Stimulated activated CD4-positive, alpha-beta T cell treated with anti-CD3 and anti-CD28 coated beads, Interleukin-1b, Interleukin-23, amount 100 ng/mL, for 4 hours (primary cell): Measurements from ENCODE around the gene ANAPC10.
"Not testable (repeated sequence)": the region's sequence is repeated elsewhere in the genome, so short reads cannot be mapped to it uniquely, and the experiment has no call there.

ENCODE experiments used
- DNase-seq, 2 donors: peaks; one replicate each; pipeline ENCODE4 v3.0.0-alpha.2; 2020; ENCODE audit warnings: low read depth in 2 of 2

Gene ANAPC10

DNA sequence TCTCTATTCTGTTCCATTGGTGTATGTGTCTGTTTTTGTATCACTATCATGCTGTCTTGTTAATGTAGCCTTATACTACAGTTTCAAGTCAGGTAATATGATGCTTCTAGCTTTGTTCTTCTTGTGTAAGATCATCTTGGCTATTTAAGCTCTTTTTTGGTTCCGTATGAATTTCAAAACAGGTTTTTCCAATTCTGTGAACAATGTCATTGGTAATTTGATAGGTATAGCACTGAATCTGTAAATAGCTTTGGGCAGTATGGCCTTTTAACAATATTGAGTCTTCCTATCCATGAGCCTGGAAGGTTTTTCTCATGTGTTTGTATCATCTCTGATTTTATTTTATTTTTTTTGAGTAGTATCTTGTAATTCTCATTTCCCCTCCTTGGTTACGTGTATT, 94.3 kb downstream of the ANAPC10 start:
- DNase-seq, result no peak

DNA sequence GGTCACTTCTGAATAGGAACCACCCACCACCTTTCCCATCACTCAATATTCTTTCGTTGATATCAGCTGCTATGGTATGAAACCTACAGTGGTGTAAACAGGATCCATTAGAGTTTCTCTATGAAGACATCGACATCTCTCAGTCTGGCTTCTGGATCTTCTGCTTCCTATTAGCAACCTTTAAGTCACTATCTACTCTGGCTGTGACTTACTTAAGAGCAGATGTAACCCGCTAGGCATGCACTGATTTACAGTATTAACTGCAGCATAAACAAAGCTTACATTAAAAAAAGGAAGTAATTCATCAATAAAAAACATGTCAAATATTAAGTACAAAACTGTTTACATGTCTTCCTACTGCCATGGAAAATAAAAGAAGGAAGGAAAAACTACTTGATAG, 96.4 kb downstream of the ANAPC10 start:
- DNase-seq, result no peak

DNA sequence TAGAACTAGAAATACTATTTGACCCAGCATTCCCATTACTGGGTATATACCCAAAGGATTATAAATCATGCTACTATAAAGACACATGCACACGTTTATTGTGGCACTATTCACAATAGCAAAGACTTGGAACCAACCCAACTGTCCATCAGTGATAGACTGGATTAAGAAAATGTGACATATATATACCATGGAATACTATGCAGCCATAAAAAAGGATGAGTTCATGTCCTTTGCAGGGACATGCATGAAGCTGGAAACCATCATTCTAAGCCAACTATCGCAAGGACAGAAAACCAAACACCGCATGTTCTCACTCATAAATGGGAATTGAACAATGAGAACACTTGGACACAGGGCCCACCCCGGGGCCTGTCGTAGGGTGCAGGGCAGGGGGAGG, 97.3 kb downstream of the ANAPC10 start:
- DNase-seq, result not testable (repeated sequence)

DNA sequence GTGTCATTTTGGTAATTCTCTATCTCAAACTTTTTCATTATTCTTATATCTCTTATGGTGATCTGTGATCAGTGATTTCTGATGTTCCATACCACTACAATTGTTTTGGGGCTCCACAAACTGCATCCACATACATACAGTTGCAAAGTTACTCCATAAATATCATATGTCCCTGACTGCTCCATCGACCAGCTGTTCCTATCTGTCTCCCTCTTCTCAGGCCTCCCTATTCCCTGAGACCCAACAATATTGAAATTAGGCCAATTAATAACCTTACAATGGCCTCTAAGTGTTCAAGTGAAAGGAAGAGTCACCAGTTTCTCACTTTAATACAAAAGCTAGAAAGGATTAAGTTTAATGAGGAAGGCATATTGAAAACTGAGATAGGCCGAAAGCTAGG, 108.7 kb downstream of the ANAPC10 start:
- DNase-seq, result no peak

DNA sequence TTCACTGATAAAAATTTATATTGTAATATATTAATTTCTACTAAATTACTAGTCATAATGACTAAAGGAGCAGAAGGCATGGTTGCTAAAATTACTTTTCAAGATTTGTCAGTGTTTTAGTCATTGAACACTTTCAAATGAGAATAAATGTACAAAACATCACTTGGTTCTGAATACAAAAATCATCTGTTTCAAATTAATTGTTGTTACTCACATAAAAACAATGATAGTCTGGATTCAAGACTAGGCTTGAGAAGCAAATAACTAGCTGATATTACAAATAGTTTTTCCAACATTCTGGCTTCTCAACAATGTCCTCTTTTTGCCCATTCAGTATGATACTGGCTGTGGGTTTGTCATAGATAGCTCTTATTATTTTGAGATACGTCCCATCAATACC, 112.5 kb downstream of the ANAPC10 start:
- no peak for DNase-seq

DNA sequence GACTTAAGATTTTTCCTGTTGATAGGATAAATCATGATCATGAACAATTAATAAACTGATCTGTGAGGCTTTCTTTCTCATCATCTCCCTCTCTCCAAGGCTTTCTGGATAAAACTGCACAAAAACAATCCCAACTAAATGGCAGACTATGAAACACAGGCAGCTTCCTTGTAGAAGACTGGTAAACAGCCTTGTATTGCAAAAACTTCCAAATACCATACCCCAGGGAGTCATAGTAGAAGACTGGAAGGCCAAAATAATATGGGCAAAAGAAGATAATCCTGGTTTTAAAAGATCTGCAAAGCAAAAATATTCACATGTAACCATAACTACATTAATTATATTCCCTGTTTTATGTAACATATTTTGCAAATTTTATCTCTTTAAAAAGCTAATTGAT, 113.0 kb downstream of the ANAPC10 start:
- no peak for DNase-seq

DNA sequence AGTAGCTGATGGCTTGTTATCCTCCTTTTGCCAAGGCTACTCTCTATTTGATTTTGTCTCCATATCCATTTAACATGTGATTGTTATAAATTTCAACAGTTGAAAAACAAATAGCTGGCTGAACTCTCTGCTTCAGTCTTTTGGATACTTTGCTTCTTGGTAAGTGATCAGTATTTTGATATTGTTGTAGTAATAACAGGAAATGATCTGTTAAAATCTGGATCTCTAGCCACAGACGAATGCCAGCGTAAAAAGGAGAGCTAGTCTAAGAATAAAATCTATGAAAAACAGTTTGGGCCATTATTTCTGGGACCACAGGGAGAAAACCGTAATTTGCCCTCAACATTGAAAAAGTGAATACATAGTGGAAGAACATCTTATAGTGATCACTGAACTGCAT, 113.8 kb downstream of the ANAPC10 start:
- no peak for DNase-seq

DNA sequence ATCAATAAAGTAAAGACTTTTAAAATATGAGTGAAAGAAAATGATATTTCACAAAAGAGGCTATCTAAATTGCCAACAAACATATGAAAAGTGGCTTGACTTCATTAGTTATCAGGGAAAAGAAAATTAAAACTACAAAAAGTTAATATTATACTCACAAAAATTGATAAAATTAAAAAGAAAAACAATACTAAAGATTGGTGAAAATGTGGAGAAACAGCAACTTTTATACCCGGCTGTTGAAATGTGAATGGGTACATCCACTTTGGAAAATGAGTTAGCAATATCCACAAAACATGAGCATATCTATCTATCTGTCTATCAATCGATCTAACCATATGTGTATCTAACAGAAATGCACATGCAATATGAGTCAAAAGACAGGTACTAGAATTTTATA, 122.3 kb downstream of the ANAPC10 start:
- DNase-seq, result no peak

DNA sequence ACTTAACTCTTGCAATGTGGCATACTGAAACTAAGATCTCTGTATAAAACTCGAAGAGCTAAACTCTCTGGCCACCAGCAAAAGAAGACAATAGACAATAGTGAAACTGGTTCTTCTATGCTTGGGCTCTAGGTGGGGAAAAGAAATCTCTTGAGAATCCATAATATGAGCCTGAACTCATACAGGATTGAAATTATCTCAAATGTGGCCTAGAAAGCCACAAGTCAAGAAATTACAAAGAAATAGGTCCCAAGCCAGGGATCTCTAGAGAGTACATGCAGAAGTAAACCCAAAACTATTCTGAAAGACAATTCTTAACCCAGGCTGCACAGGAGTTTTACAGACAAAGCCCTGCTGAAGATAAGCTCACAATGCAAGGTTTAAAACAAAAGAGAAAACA, 127.4 kb downstream of the ANAPC10 start:
- DNase-seq, result no peak

DNA sequence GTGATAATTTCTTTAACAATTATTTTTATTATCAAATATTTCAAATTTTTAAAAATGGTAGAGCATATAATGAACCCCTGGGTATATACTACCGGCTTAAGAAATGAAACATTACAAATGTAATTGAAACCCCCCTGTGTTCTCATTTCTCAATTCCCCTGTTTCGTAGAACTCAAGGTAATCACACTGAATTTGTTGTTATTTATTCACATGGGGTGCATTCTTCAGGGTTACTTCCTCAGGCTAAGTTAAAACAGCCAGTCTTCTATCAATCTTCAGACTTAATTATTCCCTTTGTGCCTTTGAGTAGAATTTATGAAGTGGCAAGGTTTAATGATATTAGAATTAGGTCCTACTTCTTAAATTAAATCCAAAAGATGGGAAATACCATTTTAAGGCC, 128.2 kb downstream of the ANAPC10 start:
- DNase-seq, result no peak

DNA sequence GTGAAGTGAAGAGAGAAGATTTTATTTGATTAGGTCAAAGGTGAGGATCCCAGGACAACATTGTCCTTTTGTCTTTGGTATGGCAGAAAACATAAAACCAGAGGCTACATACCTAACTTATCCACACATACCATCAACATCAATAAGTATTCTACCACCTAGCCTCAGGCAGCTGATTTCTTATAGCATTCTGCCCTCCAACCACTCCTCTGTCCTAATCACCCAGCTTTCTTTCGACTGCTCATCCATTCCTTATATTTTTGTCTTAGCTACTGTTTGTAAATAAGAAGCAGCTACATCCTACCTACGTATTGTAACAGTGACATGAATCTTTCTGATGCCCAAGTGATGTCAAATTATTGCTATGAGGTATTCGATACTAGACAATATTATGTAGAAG, 129.4 kb downstream of the ANAPC10 start:
- DNase-seq, result no peak

DNA sequence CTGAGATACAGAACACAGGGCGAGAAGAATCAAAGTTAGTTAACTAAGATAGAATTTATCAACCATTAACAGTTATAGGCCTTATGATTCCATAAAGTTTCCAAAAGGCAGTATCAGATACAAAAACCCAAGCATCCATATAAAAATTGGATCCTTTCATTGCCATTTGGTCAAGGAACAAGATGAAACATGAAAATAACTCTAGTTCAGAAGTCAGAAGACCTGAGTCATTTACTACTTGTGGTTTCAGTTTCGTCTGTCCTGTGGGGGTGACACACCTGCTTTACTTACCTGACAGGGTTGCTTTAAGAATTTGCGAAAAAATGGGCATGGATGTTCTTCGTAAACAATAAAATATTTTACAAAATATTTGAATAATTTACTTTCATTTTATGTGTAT, 130.8 kb downstream of the ANAPC10 start:
- no peak for DNase-seq

DNA sequence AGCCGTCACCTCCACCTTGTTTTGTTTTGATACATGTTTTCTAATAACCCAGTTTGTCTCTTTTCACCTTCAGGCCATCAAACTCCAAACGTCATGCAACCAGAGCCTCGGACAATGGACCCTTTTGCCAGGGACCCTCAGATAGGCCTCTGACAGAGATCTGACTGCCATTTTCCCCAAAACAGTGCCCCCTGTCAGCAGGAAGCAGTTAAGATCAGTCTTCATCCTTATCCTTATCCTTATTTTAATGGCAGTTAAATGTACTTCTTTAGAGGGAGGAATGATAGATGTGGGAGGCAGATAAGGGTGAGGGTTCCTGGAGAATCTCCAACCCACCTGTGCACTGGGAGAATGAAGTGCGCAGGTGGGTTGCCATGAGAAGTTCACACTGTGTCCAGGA, 135.7 kb downstream of the ANAPC10 start:
- no peak for DNase-seq

DNA sequence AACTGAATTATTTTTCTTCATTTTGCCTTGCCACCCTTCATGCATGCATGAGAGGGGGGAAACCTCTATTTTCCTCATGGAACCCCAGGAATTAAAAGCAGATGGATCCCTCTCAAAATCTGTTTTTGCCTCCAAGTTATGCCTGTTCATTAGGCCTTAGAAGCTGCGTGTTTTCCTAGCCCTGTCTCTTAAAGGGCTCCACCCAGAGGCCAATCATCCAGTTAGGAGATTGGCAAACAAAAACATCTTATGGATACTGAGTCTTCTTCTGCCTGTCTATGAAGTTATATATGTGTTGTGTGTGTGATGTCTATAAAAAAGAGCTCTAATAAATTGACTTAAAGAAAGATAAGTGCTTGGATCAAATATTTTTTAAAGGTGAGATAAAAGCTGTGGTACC, 142.9 kb downstream of the ANAPC10 start:
- DNase-seq, result no peak

DNA sequence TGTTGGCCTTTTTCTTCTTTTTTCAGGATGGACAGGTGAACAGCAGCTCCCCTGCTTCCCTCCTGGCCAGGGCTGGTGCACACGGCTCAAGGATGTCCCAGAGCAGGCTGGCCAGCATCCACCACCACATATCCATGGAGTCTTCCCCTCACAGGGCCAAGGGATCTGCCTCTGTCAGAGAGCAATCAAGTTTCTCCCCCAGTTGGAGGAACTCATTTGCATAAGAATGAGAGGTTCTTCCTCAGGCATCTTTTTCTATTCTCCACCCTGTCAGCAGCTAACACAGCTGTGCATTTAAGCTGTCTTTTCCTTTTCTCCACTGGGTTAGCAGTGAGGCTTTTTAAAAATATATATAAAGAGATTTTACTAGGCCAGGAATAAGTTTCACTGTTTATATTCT, 143.8 kb downstream of the ANAPC10 start:
- DNase-seq, result no peak

DNA sequence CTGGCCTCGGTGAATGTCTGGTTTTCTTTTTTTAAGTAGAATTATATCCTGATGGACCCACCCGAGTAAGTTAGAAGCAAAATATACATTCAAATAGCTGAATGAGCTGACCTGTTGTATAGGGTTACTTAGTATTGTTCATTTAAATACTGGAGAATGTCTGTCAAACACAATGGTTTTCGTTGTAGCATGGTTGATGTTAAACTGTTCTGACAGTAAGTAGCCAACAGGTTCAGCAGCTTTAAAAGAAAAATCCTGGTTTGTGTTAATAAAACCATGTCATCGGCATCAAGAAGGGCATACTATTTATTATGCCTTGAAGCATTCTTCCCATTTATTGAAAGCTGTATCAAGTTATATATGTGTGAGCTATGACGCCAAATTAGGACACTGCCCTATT, 149.6 kb downstream of the ANAPC10 start:
- DNase-seq, result no peak

DNA sequence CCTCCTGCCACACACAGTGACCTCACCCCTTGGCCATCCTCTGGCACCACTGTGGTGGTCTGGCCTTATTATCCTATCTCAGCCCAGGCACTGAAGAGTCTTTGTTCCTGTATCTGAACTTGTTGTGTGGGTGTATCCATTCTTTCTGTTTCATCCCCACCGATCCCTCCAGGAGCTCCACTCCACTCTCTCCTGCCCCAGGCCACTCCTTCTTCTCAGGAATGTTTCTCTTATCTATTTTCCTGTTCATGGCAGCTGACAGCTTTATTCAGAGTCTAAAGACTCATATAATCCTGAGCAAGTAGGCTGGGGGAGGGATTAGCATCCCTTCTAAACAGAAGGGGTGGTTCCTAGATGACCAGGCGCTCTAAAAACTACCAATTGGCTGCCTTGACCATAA, 150.0 kb downstream of the ANAPC10 start:
- no peak for DNase-seq
